K562 (cell line): Measurements from ENCODE around the gene SFN. TPM values are rescaled to one million over a fixed set of nuclear protein-coding genes. Genes with fewer than 3 reads are reported as not detected.

Experiments used
- ATAC-seq: fragments of 200-7000 bp; cut with Tn5 transposase; 3 replicates; pipeline ENCODE4 v1.9.1; 2020; ENCODE audit warnings: moderate library complexity
- BruUV-seq: library from RNA; stranded (reverse); fragments of 400-500 nt; replicated peaks from 2 replicates; lab custom pipeline; 2021; lab: Mats Ljungman, UMichigan
- CTCF ChIA-PET: fragments of 300-600 bp; formaldehyde crosslinking; extraction: SDS; loops from one replicate; lab custom pipeline; 2021; ENCODE audit warnings: low intra/inter-chr PET ratio; lab: Yijun Ruan, JAX
- POLR2A ChIA-PET: fragments of 300-600, 350-650 bp; sonication (Branson Sonifier 250); formaldehyde crosslinking; extraction: SDS; loops from one replicate; lab custom pipeline; 2021; ENCODE audit warnings: antibody characterized with exemption, inconsistent platforms; lab: Yijun Ruan, JAX
- DNase-seq, 4 experiments: peaks; one replicate each; pipeline versions ENCODE4 v3.0.0 to v3.0.0-alpha.2; 2011 to 2018; ENCODE audit warnings: low spot score in 3 of 4, mixed read lengths in 3 of 4; ENCODE audit errors: extremely low read depth in 1 of 4
- FAIRE-seq: peaks from 2 replicates; lab custom pipeline; 2011; peaks lifted over from hg19 to GRCh38; lab: Jason Lieb, UNC
- H2AFZ ChIP-seq: 2 replicates; pipeline ENCODE4 v1.6.0; 2011; ENCODE audit warnings: low read depth, low read length, control low read depth, inconsistent platforms
- H3K27ac ChIP-seq: fragments of 200-600 bp; 3 replicates; pipeline ENCODE4 v1.8.0; 2011; ENCODE audit warnings: low read depth, mild to moderate bottlenecking, control low read depth, inconsistent platforms, low read length, moderate library complexity, mixed read lengths; ENCODE audit errors: extremely low read depth
- H3K27me3 ChIP-seq, 2 experiments: fragments of 300-600 bp in 1 of 2; 2 replicates in 1 of 2; 3 replicates in 1 of 2; pipeline versions ENCODE4 v1.6.0 to v1.8.0; 2011; ENCODE audit warnings: inconsistent platforms in 2 of 2, low read length in 2 of 2, mild to moderate bottlenecking in 1 of 2, mixed read lengths in 1 of 2, moderate library complexity in 1 of 2; ENCODE audit not compliant: control insufficient read depth in 2 of 2, insufficient read depth in 2 of 2
- H3K36me3 ChIP-seq: fragments of 300-600 bp; 3 replicates; pipeline ENCODE4 v1.8.0; 2011; ENCODE audit warnings: mild to moderate bottlenecking, low read length, inconsistent platforms; ENCODE audit not compliant: control insufficient read depth, insufficient read depth
- H3K4me1 ChIP-seq, 2 experiments: fragments of 200-600 bp in 1 of 2; replicated peaks in 1 of 2; 2 replicates in 1 of 2; 3 replicates in 1 of 2; pipeline versions ENCODE4 v1.5.1 to v1.8.0; 2011; ENCODE audit warnings: inconsistent platforms in 2 of 2, low read length in 2 of 2, mild to moderate bottlenecking in 1 of 2, mixed read lengths in 1 of 2, moderate library complexity in 1 of 2; ENCODE audit not compliant: control insufficient read depth in 2 of 2, insufficient read depth in 2 of 2
- H3K4me2 ChIP-seq: 2 replicates; pipeline ENCODE4 v1.6.1; 2011; ENCODE audit warnings: low read length, control low read depth, inconsistent platforms, mixed read lengths; ENCODE audit not compliant: insufficient read depth
- H3K4me3 ChIP-seq: fragments of 200-600 bp; sonication (generic), shearing (Covaris generic); 2 replicates; pipeline ENCODE4 v1.5.1; 2016; ENCODE audit warnings: control low read depth, inconsistent platforms
- H3K79me2 ChIP-seq: fragments of 200-600 bp; 3 replicates; pipeline ENCODE4 v1.8.0; 2011; ENCODE audit warnings: low read length, inconsistent platforms; ENCODE audit not compliant: control insufficient read depth, insufficient read depth
- H3K9ac ChIP-seq, 2 experiments: 2 replicates each; pipeline versions ENCODE4 v1.6.0 to v1.6.1; 2011; ENCODE audit warnings: low read depth in 2 of 2, low read length in 2 of 2, control low read depth in 1 of 2, inconsistent platforms in 1 of 2, mild to moderate bottlenecking in 1 of 2, mixed read lengths in 1 of 2; ENCODE audit not compliant: insufficient read depth in 1 of 2
- H3K9me1 ChIP-seq: one replicate; pipeline ENCODE4 v1.6.0; 2011; ENCODE audit warnings: inconsistent platforms, mild to moderate bottlenecking, low read length, moderate library complexity; ENCODE audit not compliant: control insufficient read depth, insufficient read depth
- H3K9me3 ChIP-seq: replicated peaks from 2 replicates; pipeline ENCODE4 v1.5.1; 2011; ENCODE audit warnings: low read depth, low read length, inconsistent platforms; ENCODE audit not compliant: control insufficient read depth, insufficient read depth
- H4K20me1 ChIP-seq: replicated peaks from 2 replicates; pipeline ENCODE4 v1.6.1; 2011; ENCODE audit warnings: low read length, inconsistent platforms, mixed read lengths; ENCODE audit not compliant: control insufficient read depth, insufficient read depth
- BCL6 ChIP-seq: fragments of 250-450 bp; sonication (Bioruptor Pico); IDR thresholded peaks from 2 replicates; pipeline ENCODE4 v1.4.0; 2020
- DPF2 ChIP-seq: fragments of 450-650 bp; IDR thresholded peaks from 2 replicates; pipeline ENCODE4 v1.6.1; 2016
- POLR2AphosphoS5 ChIP-seq: IDR thresholded peaks from 2 replicates; pipeline ENCODE4 v1.6.1; 2011; ENCODE audit warnings: mild to moderate bottlenecking, low read depth, low read length, moderate library complexity; ENCODE audit not compliant: control insufficient read depth, insufficient read depth
- POLR2G ChIP-seq: fragments of 200-400 bp; formaldehyde crosslinking; IDR thresholded peaks from 2 replicates; pipeline ENCODE4 v1.6.1; 2017; ENCODE audit warnings: low read depth, mild to moderate bottlenecking, antibody characterized with exemption, low read length, moderate library complexity
- SUPT5H ChIP-seq: fragments of 450-650 bp; IDR thresholded peaks from 2 replicates; pipeline ENCODE4 v1.6.1; 2016
- WGBS: fragments of 100-300 bp; shearing (Covaris generic); methylation state at CpG from one replicate; pipeline ENCODE4 v1.1.6; 2016; ENCODE audit warnings: low coverage, mixed read lengths; ENCODE audit not compliant: insufficient coverage; ENCODE audit errors: missing lambda C conversion rate; 5-methylcytosine and 5-hydroxymethylcytosine counted together
- in situ Hi-C: fragments of 300-500 bp; cut with MboI; formaldehyde crosslinking; loops from 4 replicates; pipeline ENCODE4 v1.15.0; 2018; ENCODE audit warnings: inconsistent platforms, mixed read lengths
- intact Hi-C: fragments of 100-400 bp; cut with micrococcal nuclease; formaldehyde crosslinking; loops from 2 replicates; pipeline ENCODE4 v1.14.2; 2022
- polyA plus RNA-seq, 8 experiments: library from polyadenylated mRNA; depleted of rRNA in 4 of 8; stranded (reverse) in 5 of 8; unstranded in 3 of 8; fragments of >200 nt; fragmentation: Nextera tagmentation in 2 of 8; fragmentation: Illumina TruSeq in 1 of 8; extraction: Ambion mirVana in 2 of 8; extraction: Trizol in 1 of 8; gene quantifications; 2 replicates each; pipeline versions ENCODE4 v1.2.1 to v1.2.3, GENCODE V29; 2011 to 2014; ENCODE audit warnings: inconsistent platforms in 1 of 8, missing spikeins in 1 of 8
- total RNA-seq, 7 experiments: library from RNA; depleted of rRNA in 6 of 7; stranded (reverse); fragments of >200 nt in 6 of 7; fragmentation: Illumina TruSeq in 2 of 7; extraction: Trizol in 2 of 7; gene quantifications; 2 replicates each; pipeline versions ENCODE4 v1.2.1 to v1.2.3, GENCODE V29; 2011 to 2021; ENCODE audit warnings: low replicate concordance in 1 of 7

SFN gene
- total and polyA plus RNA-seq, 9 of the 15 experiments (the other 6 are each of a cell fraction or from before 2014, with no cell fraction given): 0.10 to 3.8 (median 2.0) TPM

DNA sequence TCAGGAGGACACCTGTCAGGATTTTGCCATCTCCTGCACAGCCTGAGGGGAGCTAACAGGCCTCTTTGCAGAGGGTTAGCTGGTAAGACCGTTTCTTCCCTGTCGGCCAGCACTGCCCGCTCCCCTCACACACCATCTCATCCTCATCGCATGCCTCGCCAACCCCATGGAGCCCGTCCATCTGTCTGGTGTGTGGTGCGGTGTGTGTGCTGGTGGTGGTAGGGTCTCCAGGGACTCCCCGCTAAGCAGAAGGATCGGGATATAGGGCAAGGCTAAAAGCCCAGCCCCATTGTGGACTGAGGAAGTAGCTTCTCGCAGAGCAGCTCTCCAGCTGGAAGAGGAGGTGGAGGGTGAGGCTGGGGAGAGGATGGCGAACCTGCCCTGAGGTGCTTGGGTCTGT, 6.8 kb upstream of the SFN start:
- Histone ChIP-seq H3K4me3 (no peak overlapping the region), H3K9me1 (peaks cover 8% of the 10 kb centered on the region), H2AFZ (no peak overlapping the region), H3K79me2 (no peaks in the 10 kb centered on the region), H3K27me3 (no peaks in the 10 kb centered on the region)
- TF ChIP-seq POLR2AphosphoS5 (0 out of 2 replicates have a peak, but pooled peaks have one; percentile 31), SUPT5H (peak; percentile 24; the same call in 1 of the 2 replicates), BCL6 (no peak)
- TF ChIP-seq, all 486 proteins: peak for 2
- ChIA-PET POLR2A (interaction anchor here (0.7 to 1.5 kb wide), 4 partner anchors 9 to 215 kb away, joined by 3 to 11 read pairs (median 4); no protein-coding TSS in a partner anchor), CTCF (interaction anchor here (4.6 kb wide), 1 partner anchor 22 kb away, joined by 53 read pairs; no protein-coding TSS in a partner anchor)
- no peak for DNase-seq
- intact Hi-C loops (no loop called here), in situ Hi-C loops (no loop called here)
- BruUV-seq: no TSS peak
- peaks cover 13% of the 10 kb centered on the region; the same call in 1 of the 2 replicates for H4K20me1 ChIP-seq
- H3K27ac ChIP-seq: no peak overlapping the region
- no peak for ATAC-seq
- H3K4me2 ChIP-seq: no peak overlapping the region
- peaks cover 0 to 11% of the 10 kb centered on the region in 2 experiments; a peak in 3 of 5 replicates for H3K4me1 ChIP-seq
- H3K9me3 ChIP-seq: no peaks in the 10 kb centered on the region
- WGBS: 79% methylated on average over 9 of the region's 11 CpGs
- FAIRE-seq: no peak
- H3K9ac ChIP-seq: peak overlapping the region in 1 of 2 experiments; percentile 72; a peak in 2 of 4 replicates
- H3K36me3 ChIP-seq: peaks cover 44% of the 10 kb centered on the region; the same call in 2 of the 3 replicates

DNA sequence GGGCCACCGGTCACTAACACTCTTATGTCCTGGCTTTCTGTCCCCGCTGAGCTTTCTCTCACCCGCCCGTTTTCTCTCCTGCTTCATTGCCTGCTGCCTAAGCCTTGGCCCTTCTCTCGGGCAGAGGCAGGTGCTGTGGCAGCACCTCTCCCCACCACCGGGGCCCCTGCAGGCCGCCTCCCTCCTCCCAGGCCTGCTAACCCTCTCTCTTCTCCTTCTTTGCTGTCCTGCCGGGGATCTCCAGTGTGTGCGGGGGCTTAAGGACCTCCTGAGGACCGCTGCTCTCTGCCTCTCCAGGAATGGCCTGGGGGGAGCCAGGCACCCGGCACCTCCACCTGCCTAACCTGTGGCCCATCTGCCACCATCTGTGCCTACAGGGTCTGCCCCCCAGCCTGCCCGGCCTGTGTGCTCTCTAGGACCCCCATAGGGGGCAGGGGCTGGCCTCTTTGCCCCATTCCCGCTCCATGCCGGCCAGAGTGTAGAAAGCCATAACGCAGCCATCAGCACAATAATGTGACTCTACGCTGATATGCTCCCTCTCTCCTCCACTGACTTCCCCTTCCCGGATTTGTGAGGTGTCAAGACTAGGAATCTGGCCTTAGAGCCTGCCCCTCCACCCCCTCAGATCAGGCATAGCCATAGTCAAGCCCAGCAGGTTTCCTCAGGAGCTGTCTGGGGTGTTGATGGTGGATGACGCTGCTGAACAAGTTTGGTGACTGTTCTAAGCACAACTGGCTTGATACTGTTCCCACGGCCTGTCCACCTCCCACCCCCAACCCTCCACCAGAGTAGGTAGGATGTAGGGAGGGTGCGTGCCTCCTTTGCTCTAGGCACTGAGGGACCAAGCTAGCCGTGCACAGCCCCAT, 6.1 kb upstream of the SFN start:
- H3K9ac ChIP-seq: peak overlapping the region in 1 of 2 experiments; percentile 72; a peak in 2 of 4 replicates
- 70% methylated on average over 17 of the region's 21 CpGs for WGBS
- BruUV-seq: no TSS peak
- ChIA-PET CTCF (no interaction called here), POLR2A (interaction anchor here (0.9 kb wide), 1 partner anchor 8 kb away, joined by 3 read pairs; no protein-coding TSS in a partner anchor)
- ATAC-seq (no peak), DNase-seq (no peak), FAIRE-seq (no peak)
- in situ Hi-C loops: no loop called here
- H2AFZ ChIP-seq: no peak overlapping the region
- H4K20me1 ChIP-seq: peaks cover 9% of the 10 kb centered on the region; the same call in 1 of the 2 replicates
- H3K4me2 ChIP-seq: no peak overlapping the region
- peaks cover 37% of the 10 kb centered on the region; the same call in 2 of the 3 replicates for H3K36me3 ChIP-seq
- TF ChIP-seq DPF2: no peak
- TF ChIP-seq POLR2G: peak; percentile 54
- H3K9me3 ChIP-seq: no peaks in the 10 kb centered on the region
- H3K27me3 ChIP-seq: no peaks in the 10 kb centered on the region
- no peak overlapping the region for H3K27ac ChIP-seq
- no peak overlapping the region for H3K4me3 ChIP-seq
- H3K4me1 ChIP-seq: peaks cover 0 to 11% of the 10 kb centered on the region in 2 experiments; a peak in 3 of 5 replicates
- H3K9me1 ChIP-seq: peaks cover 8% of the 10 kb centered on the region
- H3K79me2 ChIP-seq: no peaks in the 10 kb centered on the region
- intact Hi-C loops: no loop called here
